K562 (cell line): ENCODE data around the gene FMN2. TPM values are rescaled to one million over a fixed set of nuclear protein-coding genes. Genes with fewer than 3 reads are reported as not detected.

Experiments
- ATAC-seq: fragments of 200-7000 bp; cut with Tn5 transposase; 3 replicates; pipeline ENCODE4 v1.9.1; 2020; ENCODE audit warnings: moderate library complexity
- BruUV-seq: library from RNA; stranded (reverse); fragments of 400-500 nt; replicated peaks from 2 replicates; lab custom pipeline; 2021; lab: Mats Ljungman, UMichigan
- CTCF ChIA-PET: fragments of 300-600 bp; formaldehyde crosslinking; extraction: SDS; loops from one replicate; lab custom pipeline; 2021; ENCODE audit warnings: low intra/inter-chr PET ratio; lab: Yijun Ruan, JAX
- POLR2A ChIA-PET: fragments of 300-600, 350-650 bp; sonication (Branson Sonifier 250); formaldehyde crosslinking; extraction: SDS; loops from one replicate; lab custom pipeline; 2021; ENCODE audit warnings: antibody characterized with exemption, inconsistent platforms; lab: Yijun Ruan, JAX
- DNase-seq, 4 experiments: peaks; one replicate each; pipeline versions ENCODE4 v3.0.0 to v3.0.0-alpha.2; 2011 to 2018; ENCODE audit warnings: low spot score in 3 of 4, mixed read lengths in 3 of 4; ENCODE audit errors: extremely low read depth in 1 of 4
- FAIRE-seq: peaks from 2 replicates; lab custom pipeline; 2011; peaks lifted over from hg19 to GRCh38; lab: Jason Lieb, UNC
- H2AFZ ChIP-seq: 2 replicates; pipeline ENCODE4 v1.6.0; 2011; ENCODE audit warnings: low read depth, low read length, control low read depth, inconsistent platforms
- H3K27ac ChIP-seq: fragments of 200-600 bp; 3 replicates; pipeline ENCODE4 v1.8.0; 2011; ENCODE audit warnings: low read depth, mild to moderate bottlenecking, control low read depth, inconsistent platforms, low read length, moderate library complexity, mixed read lengths; ENCODE audit errors: extremely low read depth
- H3K27me3 ChIP-seq, 2 experiments: fragments of 300-600 bp in 1 of 2; 2 replicates in 1 of 2; 3 replicates in 1 of 2; pipeline versions ENCODE4 v1.6.0 to v1.8.0; 2011; ENCODE audit warnings: inconsistent platforms in 2 of 2, low read length in 2 of 2, mild to moderate bottlenecking in 1 of 2, mixed read lengths in 1 of 2, moderate library complexity in 1 of 2; ENCODE audit not compliant: control insufficient read depth in 2 of 2, insufficient read depth in 2 of 2
- H3K36me3 ChIP-seq: fragments of 300-600 bp; 3 replicates; pipeline ENCODE4 v1.8.0; 2011; ENCODE audit warnings: mild to moderate bottlenecking, low read length, inconsistent platforms; ENCODE audit not compliant: control insufficient read depth, insufficient read depth
- H3K4me1 ChIP-seq, 2 experiments: fragments of 200-600 bp in 1 of 2; replicated peaks in 1 of 2; 2 replicates in 1 of 2; 3 replicates in 1 of 2; pipeline versions ENCODE4 v1.5.1 to v1.8.0; 2011; ENCODE audit warnings: inconsistent platforms in 2 of 2, low read length in 2 of 2, mild to moderate bottlenecking in 1 of 2, mixed read lengths in 1 of 2, moderate library complexity in 1 of 2; ENCODE audit not compliant: control insufficient read depth in 2 of 2, insufficient read depth in 2 of 2
- H3K4me2 ChIP-seq: 2 replicates; pipeline ENCODE4 v1.6.1; 2011; ENCODE audit warnings: low read length, control low read depth, inconsistent platforms, mixed read lengths; ENCODE audit not compliant: insufficient read depth
- H3K4me3 ChIP-seq: fragments of 200-600 bp; sonication (generic), shearing (Covaris generic); 2 replicates; pipeline ENCODE4 v1.5.1; 2016; ENCODE audit warnings: control low read depth, inconsistent platforms
- H3K79me2 ChIP-seq: fragments of 200-600 bp; 3 replicates; pipeline ENCODE4 v1.8.0; 2011; ENCODE audit warnings: low read length, inconsistent platforms; ENCODE audit not compliant: control insufficient read depth, insufficient read depth
- H3K9ac ChIP-seq, 2 experiments: 2 replicates each; pipeline versions ENCODE4 v1.6.0 to v1.6.1; 2011; ENCODE audit warnings: low read depth in 2 of 2, low read length in 2 of 2, control low read depth in 1 of 2, inconsistent platforms in 1 of 2, mild to moderate bottlenecking in 1 of 2, mixed read lengths in 1 of 2; ENCODE audit not compliant: insufficient read depth in 1 of 2
- H3K9me1 ChIP-seq: one replicate; pipeline ENCODE4 v1.6.0; 2011; ENCODE audit warnings: inconsistent platforms, mild to moderate bottlenecking, low read length, moderate library complexity; ENCODE audit not compliant: control insufficient read depth, insufficient read depth
- H3K9me3 ChIP-seq: replicated peaks from 2 replicates; pipeline ENCODE4 v1.5.1; 2011; ENCODE audit warnings: low read depth, low read length, inconsistent platforms; ENCODE audit not compliant: control insufficient read depth, insufficient read depth
- H4K20me1 ChIP-seq: replicated peaks from 2 replicates; pipeline ENCODE4 v1.6.1; 2011; ENCODE audit warnings: low read length, inconsistent platforms, mixed read lengths; ENCODE audit not compliant: control insufficient read depth, insufficient read depth
- GABPB2 ChIP-seq: fragments of 250-450 bp; sonication (Bioruptor Pico); conservative IDR thresholded peaks from 2 replicates; pipeline ENCODE4 v1.5.1; 2021; ENCODE audit warnings: mild to moderate bottlenecking
- HDAC2 ChIP-seq: fragments of 450-650 bp; IDR thresholded peaks from 2 replicates; pipeline ENCODE4 v1.6.1; 2016; ENCODE audit warnings: mild to moderate bottlenecking
- RNF2 ChIP-seq: sonication (generic); IDR thresholded peaks from 2 replicates; pipeline ENCODE4 v1.6.1; 2016
- WGBS: fragments of 100-300 bp; shearing (Covaris generic); methylation state at CpG from one replicate; pipeline ENCODE4 v1.1.6; 2016; ENCODE audit warnings: low coverage, mixed read lengths; ENCODE audit not compliant: insufficient coverage; ENCODE audit errors: missing lambda C conversion rate; 5-methylcytosine and 5-hydroxymethylcytosine counted together
- in situ Hi-C: fragments of 300-500 bp; cut with MboI; formaldehyde crosslinking; loops from 4 replicates; pipeline ENCODE4 v1.15.0; 2018; ENCODE audit warnings: inconsistent platforms, mixed read lengths
- intact Hi-C: fragments of 100-400 bp; cut with micrococcal nuclease; formaldehyde crosslinking; loops from 2 replicates; pipeline ENCODE4 v1.14.2; 2022
- polyA plus RNA-seq, 8 experiments: library from polyadenylated mRNA; depleted of rRNA in 4 of 8; stranded (reverse) in 5 of 8; unstranded in 3 of 8; fragments of >200 nt; fragmentation: Nextera tagmentation in 2 of 8; fragmentation: Illumina TruSeq in 1 of 8; extraction: Ambion mirVana in 2 of 8; extraction: Trizol in 1 of 8; gene quantifications; 2 replicates each; pipeline versions ENCODE4 v1.2.1 to v1.2.3, GENCODE V29; 2011 to 2014; ENCODE audit warnings: inconsistent platforms in 1 of 8, missing spikeins in 1 of 8
- total RNA-seq, 7 experiments: library from RNA; depleted of rRNA in 6 of 7; stranded (reverse); fragments of >200 nt in 6 of 7; fragmentation: Illumina TruSeq in 2 of 7; extraction: Trizol in 2 of 7; gene quantifications; 2 replicates each; pipeline versions ENCODE4 v1.2.1 to v1.2.3, GENCODE V29; 2011 to 2021; ENCODE audit warnings: low replicate concordance in 1 of 7
- TF ChIP-seq, protein P1 (sequence below): fragments of 450-650 bp; IDR thresholded peaks from 2 replicates; pipeline ENCODE4 v1.6.1; 2017; ENCODE audit warnings: mild to moderate bottlenecking, moderate library complexity

Gene FMN2
- total and polyA plus RNA-seq, 9 of the 15 experiments (the other 6 are each of a cell fraction or from before 2014, with no cell fraction given): 0.15 to 0.45 (median 0.16) TPM; not detected in 3

DNA sequence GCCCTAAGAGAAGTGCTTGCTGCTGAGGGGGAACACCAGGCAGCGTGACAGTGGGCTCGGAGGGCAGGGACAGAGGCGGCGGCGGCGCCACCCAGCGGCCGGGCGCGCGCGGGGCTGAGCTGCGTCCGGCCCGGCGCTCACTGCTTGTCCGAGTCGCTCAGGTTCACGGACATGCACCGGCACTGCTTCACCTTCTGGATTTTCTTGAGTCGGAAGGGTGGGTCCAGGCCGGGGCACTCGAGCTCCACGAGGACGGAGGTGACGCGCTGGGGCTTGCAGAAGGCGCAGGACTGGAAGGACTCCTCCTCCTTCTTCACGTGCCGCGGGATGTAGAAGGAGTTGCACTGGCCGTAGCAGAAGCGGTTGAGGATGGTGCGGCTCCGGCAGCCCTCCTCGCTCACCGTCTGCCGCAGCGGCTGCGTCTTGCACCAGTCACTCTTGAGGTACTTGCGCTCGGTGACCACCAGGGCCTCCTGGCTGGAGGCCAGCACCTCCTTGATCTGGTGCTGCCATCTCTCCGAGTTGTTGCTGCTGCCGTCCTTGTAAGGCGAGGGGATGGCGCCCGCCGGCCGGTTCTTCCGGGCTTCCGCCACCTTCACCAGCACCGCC, 401.3 kb downstream of the FMN2 start (continued):
- TF ChIP-seq, protein P1, sequence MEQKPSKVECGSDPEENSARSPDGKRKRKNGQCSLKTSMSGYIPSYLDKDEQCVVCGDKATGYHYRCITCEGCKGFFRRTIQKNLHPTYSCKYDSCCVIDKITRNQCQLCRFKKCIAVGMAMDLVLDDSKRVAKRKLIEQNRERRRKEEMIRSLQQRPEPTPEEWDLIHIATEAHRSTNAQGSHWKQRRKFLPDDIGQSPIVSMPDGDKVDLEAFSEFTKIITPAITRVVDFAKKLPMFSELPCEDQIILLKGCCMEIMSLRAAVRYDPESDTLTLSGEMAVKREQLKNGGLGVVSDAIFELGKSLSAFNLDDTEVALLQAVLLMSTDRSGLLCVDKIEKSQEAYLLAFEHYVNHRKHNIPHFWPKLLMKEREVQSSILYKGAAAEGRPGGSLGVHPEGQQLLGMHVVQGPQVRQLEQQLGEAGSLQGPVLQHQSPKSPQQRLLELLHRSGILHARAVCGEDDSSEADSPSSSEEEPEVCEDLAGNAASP: no peak

DNA sequence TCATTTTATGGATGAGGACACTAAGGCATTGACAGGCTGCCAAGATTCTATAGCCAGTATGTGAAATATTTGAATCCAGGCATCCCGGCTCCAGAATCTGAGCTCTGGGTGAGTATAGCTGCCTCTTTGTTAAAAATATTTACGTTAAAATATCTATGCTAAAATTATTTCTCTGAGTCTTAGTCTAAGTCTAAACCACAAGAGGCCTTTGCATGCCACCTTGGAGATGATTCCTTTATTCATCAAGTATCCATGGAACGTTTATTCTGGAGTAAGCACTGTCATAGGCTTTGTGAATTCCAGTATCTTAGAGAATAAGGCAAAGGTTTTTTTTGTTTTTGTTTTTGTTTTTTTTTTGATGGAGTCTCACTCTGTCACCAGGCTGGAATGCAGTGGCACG, 403.9 kb downstream of the FMN2 start:
- Histone ChIP-seq H4K20me1 (no peaks in the 10 kb centered on the region), H3K4me1 (peaks cover 0 to 10% of the 10 kb centered on the region in 2 experiments; a peak in 2 of 5 replicates), H3K4me3 (no peak overlapping the region), H3K27ac (no peak overlapping the region), H3K4me2 (no peak overlapping the region), H3K36me3 (no peaks in the 10 kb centered on the region), H3K27me3 (no peaks in the 10 kb centered on the region), H3K79me2 (no peaks in the 10 kb centered on the region), H3K9me3 (no peaks in the 10 kb centered on the region; the same call in 1 of the 2 replicates), H3K9me1 (no peaks in the 10 kb centered on the region), H3K9ac (no peak overlapping the region)
- 10% methylated on average over 4 of the region's 4 CpGs for WGBS
- in situ Hi-C loops: no loop called here
- DNase-seq (no peak), ATAC-seq (no peak), FAIRE-seq (no peak)
- ChIA-PET CTCF (no interaction called here), POLR2A (no interaction called here)
- no TSS peak for BruUV-seq
- TF ChIP-seq HDAC2 (no peak), RNF2 (no peak), GABPB2 (CRISPR knock-in tag) (no peak)
- TF ChIP-seq, all 486 proteins: peak for 0
- H2AFZ ChIP-seq: no peak overlapping the region
- intact Hi-C loops: no loop called here
